PC-9 (cell line): ENCODE measurements around the gene DMTF1. TPM values are rescaled to one million over a fixed set of nuclear protein-coding genes. Genes with fewer than 3 reads are reported as not detected.

Experiments
- BruUV-seq: library from RNA; stranded (reverse); fragments of 400-500 nt; replicated peaks from 2 replicates; lab custom pipeline; 2021; lab: Mats Ljungman, UMichigan
- CTCF ChIA-PET: fragments of 300-600 bp; sonication (Branson Sonifier 250); formaldehyde crosslinking; loops from one replicate; lab custom pipeline; 2022; ENCODE audit warnings: antibody characterized with exemption; lab: Charles Lee
- POLR2A ChIA-PET: fragments of 300-600 bp; sonication (Branson Sonifier 250); formaldehyde crosslinking; loops from one replicate; lab custom pipeline; 2022; ENCODE audit warnings: antibody characterized with exemption; ENCODE audit not compliant: unreplicated experiment; lab: Charles Lee
- DNase-seq, 2 experiments: peaks; one replicate each; pipeline versions ENCODE4 v3.0.0 to v3.0.0-alpha.2; 2015 to 2022; ENCODE audit warnings: mixed read lengths in 1 of 2
- H2AFZ ChIP-seq: fragments of 200-600 bp; sonication (generic); 2 replicates; pipeline ENCODE4 v1.8.1; 2017; ENCODE audit warnings: antibody characterized with exemption
- H3F3A ChIP-seq: fragments of 200-600 bp; sonication (generic); 2 replicates; pipeline ENCODE4 v1.8.1; 2017; ENCODE audit warnings: antibody characterized with exemption, mild to moderate bottlenecking, low read depth; ENCODE audit not compliant: insufficient read depth
- H3K27ac ChIP-seq: fragments of 200-600 bp; sonication (generic); 2 replicates; pipeline ENCODE4 v1.6.1; 2016; ENCODE audit warnings: mixed run types
- H3K27me3 ChIP-seq: fragments of 200-600 bp; sonication (generic); 2 replicates; pipeline ENCODE4 v1.6.1; 2016; ENCODE audit warnings: low read depth, mixed run types; ENCODE audit not compliant: insufficient read depth
- H3K36me3 ChIP-seq: fragments of 200-600 bp; sonication (generic); 2 replicates; pipeline ENCODE4 v1.6.1; 2016; ENCODE audit warnings: low read depth, mixed run types
- H3K4me1 ChIP-seq: fragments of 200-600 bp; sonication (generic); replicated peaks from 2 replicates; pipeline ENCODE4 v1.6.1; 2016; ENCODE audit warnings: mixed run types; ENCODE audit not compliant: insufficient read depth
- H3K4me2 ChIP-seq: fragments of 200-600 bp; sonication (generic); 2 replicates; pipeline ENCODE4 v1.6.1; 2017; ENCODE audit warnings: mixed run types
- H3K4me3 ChIP-seq: fragments of 200-600 bp; sonication (generic); 2 replicates; pipeline ENCODE4 v1.6.1; 2016; ENCODE audit warnings: mixed run types
- H3K79me2 ChIP-seq: fragments of 200-600 bp; sonication (generic); 2 replicates; pipeline ENCODE4 v1.6.1; 2017; ENCODE audit warnings: low read depth, mixed run types
- H3K9me2 ChIP-seq: fragments of 200-600 bp; sonication (generic); 2 replicates; pipeline ENCODE4 v1.8.1; 2017; ENCODE audit warnings: mild to moderate bottlenecking; ENCODE audit not compliant: insufficient read depth
- H3K9me3 ChIP-seq: fragments of 200-600 bp; sonication (generic); 2 replicates; pipeline ENCODE4 v1.8.1; 2016; ENCODE audit warnings: low read depth; ENCODE audit not compliant: insufficient read depth
- H4K20me1 ChIP-seq: fragments of 200-600 bp; sonication (generic); 2 replicates; pipeline ENCODE4 v1.8.1; 2017; ENCODE audit not compliant: insufficient read depth
- EZH2 ChIP-seq: fragments of 200-600 bp; sonication (generic); IDR thresholded peaks from 2 replicates; pipeline ENCODE4 v1.8.0; 2017; ENCODE audit warnings: antibody characterized with exemption, low read depth
- intact Hi-C: fragments of 100-400 bp; cut with micrococcal nuclease; formaldehyde crosslinking; loops from one replicate; pipeline ENCODE4 v1.10.0; 2022; ENCODE audit not compliant: unreplicated experiment
- total RNA-seq: library from RNA; stranded (reverse); gene quantifications from 2 replicates; pipeline ENCODE4 v1.2.3, GENCODE V29; 2021
- TF ChIP-seq, protein P1 (sequence below): fragments of 200-600 bp; sonication (generic); conservative IDR thresholded peaks from 2 replicates; pipeline ENCODE4 v1.6.1; 2017; ENCODE audit warnings: mixed run types, antibody characterized with exemption, mild to moderate bottlenecking, moderate library complexity

Gene DMTF1
- total RNA-seq, 1 experiment from 2014 or later = 54.0 TPM

DNA sequence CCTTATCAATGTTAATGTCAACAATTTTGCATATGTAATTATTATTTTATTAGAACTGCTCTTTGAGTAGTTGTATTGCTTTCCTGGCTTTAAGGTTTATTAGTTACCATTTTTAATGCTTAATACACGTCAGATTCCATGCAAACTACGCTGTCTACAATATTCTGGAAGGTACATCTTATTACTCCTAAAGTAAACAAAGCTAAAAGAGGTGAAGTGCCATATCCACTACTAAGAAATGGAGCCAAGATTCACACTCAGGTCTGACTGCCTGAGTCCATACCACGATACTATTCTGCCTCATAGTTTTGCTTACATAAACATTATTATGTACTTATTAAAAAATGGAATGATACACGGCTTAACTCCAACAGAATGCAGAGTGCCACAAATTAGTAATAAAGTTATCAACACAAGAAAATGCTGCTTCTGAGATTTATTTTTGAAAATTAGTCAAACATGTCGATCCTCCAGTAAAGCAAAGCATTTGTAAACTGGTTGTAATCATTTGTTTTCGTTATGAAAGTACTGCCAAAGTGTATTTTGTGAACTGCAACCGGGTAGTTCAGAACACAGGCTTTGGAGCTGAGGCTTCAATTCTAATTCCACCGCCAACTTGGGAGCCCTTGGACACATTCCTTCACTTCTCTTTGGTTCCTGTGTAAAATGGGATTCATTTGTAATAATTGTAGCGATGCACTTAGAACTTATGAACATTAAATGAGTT is 1.1 kb upstream of the DMTF1 start:
- POLR2A ChIA-PET = interaction anchor here (0.5 kb wide), 1 partner anchor 1559 kb away, joined by 3 read pairs; no protein-coding TSS in a partner anchor

DNA sequence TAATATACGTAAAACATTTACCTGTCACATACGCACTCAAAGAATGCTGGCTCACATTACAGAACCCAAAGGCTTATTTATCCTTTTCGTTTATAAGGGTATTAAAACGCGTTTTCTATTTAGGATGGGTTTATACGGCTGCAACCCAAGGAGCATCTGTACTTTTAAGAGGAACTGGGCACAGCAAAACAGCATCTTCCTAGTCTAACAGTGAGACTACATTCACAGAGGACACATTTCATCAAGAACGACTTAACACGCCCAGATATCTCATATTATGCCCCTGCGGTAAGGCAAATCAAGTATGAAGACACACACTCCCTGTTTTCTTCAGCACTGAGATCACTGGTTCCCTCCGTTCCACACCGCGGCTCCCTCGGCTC is 533 bp upstream of the DMTF1 start:
- POLR2A ChIA-PET = interaction anchor here (0.5 kb wide), 1 partner anchor 1560 kb away, joined by 3 read pairs; no protein-coding TSS in a partner anchor
- BruUV-seq = TSS peak; percentile 93
- DNase-seq = no peak
- H3K9me2 ChIP-seq = no peaks in the 10 kb centered on the region
- TF ChIP-seq EZH2 = no peak
- TF ChIP-seq, protein P1, sequence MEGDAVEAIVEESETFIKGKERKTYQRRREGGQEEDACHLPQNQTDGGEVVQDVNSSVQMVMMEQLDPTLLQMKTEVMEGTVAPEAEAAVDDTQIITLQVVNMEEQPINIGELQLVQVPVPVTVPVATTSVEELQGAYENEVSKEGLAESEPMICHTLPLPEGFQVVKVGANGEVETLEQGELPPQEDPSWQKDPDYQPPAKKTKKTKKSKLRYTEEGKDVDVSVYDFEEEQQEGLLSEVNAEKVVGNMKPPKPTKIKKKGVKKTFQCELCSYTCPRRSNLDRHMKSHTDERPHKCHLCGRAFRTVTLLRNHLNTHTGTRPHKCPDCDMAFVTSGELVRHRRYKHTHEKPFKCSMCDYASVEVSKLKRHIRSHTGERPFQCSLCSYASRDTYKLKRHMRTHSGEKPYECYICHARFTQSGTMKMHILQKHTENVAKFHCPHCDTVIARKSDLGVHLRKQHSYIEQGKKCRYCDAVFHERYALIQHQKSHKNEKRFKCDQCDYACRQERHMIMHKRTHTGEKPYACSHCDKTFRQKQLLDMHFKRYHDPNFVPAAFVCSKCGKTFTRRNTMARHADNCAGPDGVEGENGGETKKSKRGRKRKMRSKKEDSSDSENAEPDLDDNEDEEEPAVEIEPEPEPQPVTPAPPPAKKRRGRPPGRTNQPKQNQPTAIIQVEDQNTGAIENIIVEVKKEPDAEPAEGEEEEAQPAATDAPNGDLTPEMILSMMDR = no peak
- no peaks in the 10 kb centered on the region for H4K20me1 ChIP-seq
- H3K4me3 ChIP-seq = peak overlapping the region; percentile 78
- CTCF ChIA-PET = interaction anchor here (0.6 kb wide), 1 partner anchor 143 kb away, joined by 4 read pairs; no protein-coding TSS in a partner anchor
- no peaks in the 10 kb centered on the region for H3K36me3 ChIP-seq
- H3F3A ChIP-seq = peaks cover 20% of the 10 kb centered on the region
- peak overlapping the region; percentile 80 for H3K4me2 ChIP-seq
- H3K4me1 ChIP-seq = peaks cover 27% of the 10 kb centered on the region
- no peaks in the 10 kb centered on the region for H3K27me3 ChIP-seq
- H3K9me3 ChIP-seq = no peaks in the 10 kb centered on the region
- H3K79me2 ChIP-seq = peaks cover 39% of the 10 kb centered on the region
- peak overlapping the region; percentile 86 for H3K27ac ChIP-seq
- peak overlapping the region; percentile 98 for H2AFZ ChIP-seq
- intact Hi-C loops = loop anchor here (2.0 to 10.0 kb wide), 3 partner anchors 67 to 263 kb away; partner anchors contain the start of gene TMEM243

More for the DNA sequence above, 1.1 kb upstream of the DMTF1 start:
- Histone ChIP-seq H3K9me2 (no peaks in the 10 kb centered on the region), H3K27me3 (no peaks in the 10 kb centered on the region), H3K36me3 (no peaks in the 10 kb centered on the region), H3F3A (peaks cover 19% of the 10 kb centered on the region), H3K4me1 (peaks cover 27% of the 10 kb centered on the region), H3K79me2 (peaks cover 34% of the 10 kb centered on the region), H3K27ac (peak overlapping the region; percentile 86), H3K4me2 (peak overlapping the region; percentile 80), H2AFZ (peak overlapping the region; percentile 98), H3K4me3 (peak overlapping the region; percentile 78), H4K20me1 (no peaks in the 10 kb centered on the region), H3K9me3 (no peaks in the 10 kb centered on the region)
- no TSS peak for BruUV-seq
- DNase-seq = no peak
- intact Hi-C loops = loop anchor here (5.0 to 10.0 kb wide), 2 partner anchors 89 to 264 kb away; no protein-coding TSS in a partner anchor
- TF ChIP-seq, protein P1 = no peak
- no peak for TF ChIP-seq EZH2
- CTCF ChIA-PET = no interaction called here

DNA sequence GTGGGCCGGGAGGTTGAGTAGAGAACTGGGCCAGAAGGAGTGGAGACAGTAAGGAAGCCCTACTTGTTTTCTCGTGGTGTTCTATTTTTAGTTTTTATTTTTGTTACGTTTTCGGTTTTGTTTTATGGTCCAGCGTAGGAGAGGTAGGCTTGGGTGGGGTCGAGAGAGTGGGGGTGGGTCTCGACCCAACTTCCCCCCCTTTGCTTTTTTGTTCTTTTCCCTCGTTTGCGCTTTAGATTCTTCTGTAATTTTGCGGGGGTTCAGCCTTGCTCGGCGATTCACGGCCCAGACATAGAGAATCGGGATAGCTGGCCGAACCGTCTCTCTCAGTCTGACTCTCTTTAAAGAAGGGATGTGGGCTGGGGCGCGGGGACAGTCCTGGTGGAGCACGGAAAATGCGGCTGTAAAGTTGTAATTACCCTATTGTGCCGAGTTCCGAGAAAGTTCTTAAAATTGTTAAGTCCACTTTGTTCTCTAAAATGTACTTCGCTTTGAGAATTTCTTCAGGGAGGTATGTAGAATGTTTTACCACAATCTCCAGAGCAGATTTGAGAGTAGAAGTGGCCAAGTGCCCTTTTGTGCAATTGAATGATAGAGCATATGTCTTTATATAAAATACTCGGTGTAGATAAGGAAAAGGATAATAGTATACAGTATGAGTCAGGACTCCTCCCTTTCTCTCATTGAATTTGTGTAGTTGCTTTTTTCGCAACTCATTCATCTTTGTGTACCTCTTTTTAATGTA is 816 bp downstream of the DMTF1 start:
- Histone ChIP-seq H3F3A (peaks cover 20% of the 10 kb centered on the region), H2AFZ (peak overlapping the region; percentile 98), H3K4me2 (peak overlapping the region; percentile 80), H3K4me3 (peak overlapping the region; percentile 78), H3K9me3 (no peaks in the 10 kb centered on the region), H3K27me3 (no peaks in the 10 kb centered on the region), H3K36me3 (no peaks in the 10 kb centered on the region), H3K79me2 (peaks cover 53% of the 10 kb centered on the region), H4K20me1 (no peaks in the 10 kb centered on the region), H3K9me2 (no peaks in the 10 kb centered on the region), H3K27ac (peak overlapping the region; percentile 86), H3K4me1 (peaks cover 27% of the 10 kb centered on the region)
- CTCF ChIA-PET = no interaction called here
- no peak for TF ChIP-seq EZH2
- TF ChIP-seq, protein P1 = no peak
- POLR2A ChIA-PET = interaction anchor here (0.6 to 0.9 kb wide), 8 partner anchors 8 to 1283 kb away, joined by 3 to 23 read pairs (median 6); no protein-coding TSS in a partner anchor
- intact Hi-C loops = loop anchor here (2.0 to 10.0 kb wide), 3 partner anchors 66 to 262 kb away; partner anchors contain the start of gene TMEM243
- DNase-seq = peak in 1 of 2 experiments; percentile 9
- TSS peak; percentile 52 for BruUV-seq
